NCI-H69 (cell line): Measurements from ENCODE around the gene DRGX.
A peak's percentile ranks its signal among the peaks of the same experiment; 100 is the strongest.

Source experiments
- DNase-seq: peaks from one replicate; lab custom pipeline; 2025; lab: John Stamatoyannopoulos, UW

The DRGX gene

DNA sequence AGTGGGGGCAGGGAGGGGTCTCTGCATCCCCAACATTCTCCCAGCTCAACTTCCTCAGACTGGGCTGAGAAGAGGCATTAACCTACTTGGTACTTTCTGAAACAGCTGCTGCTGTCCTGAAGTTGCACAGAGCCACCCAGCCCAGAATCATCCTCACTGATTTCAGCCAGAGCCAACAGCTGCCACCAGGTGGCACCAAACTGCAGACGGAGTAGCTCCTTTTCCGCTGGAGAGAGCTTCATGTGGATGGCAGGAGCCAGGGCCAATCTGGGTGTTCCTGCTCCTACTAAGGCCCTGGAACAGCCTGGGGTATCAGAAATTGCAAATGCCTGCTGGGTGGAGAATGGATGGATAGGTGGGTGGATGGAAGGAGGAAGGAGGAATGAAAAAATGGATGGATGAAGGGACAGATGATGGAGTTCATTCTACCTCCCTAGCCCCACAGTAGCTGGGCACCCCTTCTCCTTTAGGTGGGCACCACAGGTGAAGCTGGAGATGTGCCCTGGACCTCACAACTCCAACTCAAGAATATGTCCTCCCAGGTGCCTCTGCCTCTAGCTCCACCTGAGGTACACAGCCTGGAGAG is 11.8 kb upstream of the DRGX start:
- peak; percentile 74 for DNase-seq

DNA sequence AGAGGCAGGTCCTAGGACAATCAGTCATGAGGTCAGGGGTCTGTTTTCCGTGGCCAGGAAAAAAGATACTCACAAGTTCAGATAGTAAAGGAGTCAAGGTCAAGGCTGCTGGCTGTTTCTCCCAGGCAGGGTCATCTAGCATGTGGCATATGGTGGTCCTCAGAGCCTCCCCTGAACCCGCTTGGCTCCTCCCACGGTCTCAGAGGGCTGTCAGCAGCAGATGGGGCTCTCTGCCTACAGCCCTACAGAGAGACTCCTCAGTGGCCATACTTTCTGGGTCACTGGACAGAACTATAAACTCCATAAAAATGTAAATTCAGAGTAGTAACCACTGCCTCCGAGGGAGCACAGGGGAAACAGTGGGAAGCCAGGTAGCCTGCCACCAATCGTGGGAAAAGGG is 11.3 kb upstream of the DRGX start:
- no peak for DNase-seq

DNA sequence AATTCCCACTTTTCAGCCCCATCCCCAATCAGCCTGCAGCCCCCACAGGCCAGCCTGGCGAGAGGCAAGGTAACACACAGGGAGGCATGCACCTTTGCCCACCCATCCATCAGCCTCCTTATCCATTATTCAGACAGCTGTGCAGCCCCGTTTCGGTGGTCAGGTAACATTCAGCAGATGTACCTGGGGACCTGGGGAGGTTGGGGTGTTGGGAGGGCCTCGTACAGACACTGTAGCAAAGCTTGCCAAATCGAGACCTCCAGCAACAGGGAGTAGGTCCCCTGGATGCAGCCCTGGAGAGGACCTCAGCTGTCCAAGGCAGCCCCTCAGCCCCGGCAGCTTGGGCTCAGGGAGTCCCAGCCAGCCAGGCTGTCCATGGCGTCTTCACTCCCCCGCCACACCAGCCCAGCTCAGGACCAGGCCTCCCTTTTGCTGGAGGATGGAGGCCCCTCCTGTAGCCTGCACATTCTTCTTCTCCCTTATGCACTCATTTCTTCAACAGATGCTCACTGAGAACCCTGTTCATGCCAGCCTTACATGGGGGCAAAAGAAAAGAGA is 8.5 kb upstream of the DRGX start:
- no peak for DNase-seq

DNA sequence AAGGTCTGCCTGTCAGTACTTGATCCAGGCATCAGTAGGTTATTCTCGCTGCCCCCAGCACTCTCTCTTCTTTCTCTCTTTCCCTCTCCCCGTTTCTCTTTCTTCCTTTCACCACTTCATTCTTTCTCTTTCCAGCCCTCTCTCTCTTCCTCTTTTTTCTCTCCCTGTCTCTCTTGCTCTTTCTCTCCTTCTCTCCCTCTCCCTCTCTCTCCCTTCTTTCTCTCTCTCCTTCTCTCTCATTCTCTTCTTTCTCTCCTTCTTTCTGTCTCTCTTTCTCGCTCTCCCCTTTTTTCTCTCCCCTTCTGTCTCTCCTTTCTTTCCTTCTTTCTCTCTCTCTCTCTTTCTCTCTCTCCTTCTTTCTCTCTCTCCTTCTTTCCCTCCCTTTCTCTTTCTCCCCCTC is 7.5 kb upstream of the DRGX start:
- no peak for DNase-seq

DNA sequence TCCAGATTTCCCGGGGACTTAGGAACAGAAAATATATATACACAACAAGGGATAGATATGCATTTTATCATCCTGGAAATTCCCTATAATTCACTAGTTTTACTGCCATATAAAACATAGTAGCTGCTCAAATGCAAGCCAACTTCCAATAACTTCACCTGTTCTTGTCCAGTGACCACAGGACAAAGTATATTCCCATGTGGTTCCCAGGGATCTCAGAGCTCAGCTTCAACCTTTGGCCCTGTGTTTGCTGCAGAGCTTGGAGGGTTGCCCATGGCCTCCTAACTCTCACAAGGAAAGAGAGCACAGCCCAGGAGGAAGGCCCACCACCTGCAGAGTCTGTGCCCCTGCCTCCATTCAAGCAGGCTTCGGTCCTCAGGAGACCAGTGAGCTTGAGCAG is 4.5 kb upstream of the DRGX start:
- no peak for DNase-seq

DNA sequence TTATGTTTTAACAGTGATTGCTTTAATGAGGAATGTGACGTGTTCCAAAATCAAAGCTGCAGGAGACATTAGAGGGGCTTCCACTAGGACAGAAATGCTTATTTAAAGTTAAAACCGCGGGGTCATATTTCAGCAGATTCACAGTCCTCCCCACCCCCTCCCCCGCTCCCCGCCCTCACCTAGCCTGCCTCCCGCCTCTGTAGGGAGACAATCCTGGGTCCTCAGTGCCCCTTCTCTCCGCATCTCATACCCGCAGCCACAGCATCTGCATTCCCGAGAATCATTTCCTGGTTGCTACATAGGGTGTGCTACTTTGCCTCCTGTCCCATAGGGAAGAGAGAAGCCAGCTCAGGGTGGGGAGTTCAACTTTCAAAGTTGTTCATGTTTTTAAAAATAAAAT is 3.1 kb upstream of the DRGX start:
- peak; percentile 11 for DNase-seq

DNA sequence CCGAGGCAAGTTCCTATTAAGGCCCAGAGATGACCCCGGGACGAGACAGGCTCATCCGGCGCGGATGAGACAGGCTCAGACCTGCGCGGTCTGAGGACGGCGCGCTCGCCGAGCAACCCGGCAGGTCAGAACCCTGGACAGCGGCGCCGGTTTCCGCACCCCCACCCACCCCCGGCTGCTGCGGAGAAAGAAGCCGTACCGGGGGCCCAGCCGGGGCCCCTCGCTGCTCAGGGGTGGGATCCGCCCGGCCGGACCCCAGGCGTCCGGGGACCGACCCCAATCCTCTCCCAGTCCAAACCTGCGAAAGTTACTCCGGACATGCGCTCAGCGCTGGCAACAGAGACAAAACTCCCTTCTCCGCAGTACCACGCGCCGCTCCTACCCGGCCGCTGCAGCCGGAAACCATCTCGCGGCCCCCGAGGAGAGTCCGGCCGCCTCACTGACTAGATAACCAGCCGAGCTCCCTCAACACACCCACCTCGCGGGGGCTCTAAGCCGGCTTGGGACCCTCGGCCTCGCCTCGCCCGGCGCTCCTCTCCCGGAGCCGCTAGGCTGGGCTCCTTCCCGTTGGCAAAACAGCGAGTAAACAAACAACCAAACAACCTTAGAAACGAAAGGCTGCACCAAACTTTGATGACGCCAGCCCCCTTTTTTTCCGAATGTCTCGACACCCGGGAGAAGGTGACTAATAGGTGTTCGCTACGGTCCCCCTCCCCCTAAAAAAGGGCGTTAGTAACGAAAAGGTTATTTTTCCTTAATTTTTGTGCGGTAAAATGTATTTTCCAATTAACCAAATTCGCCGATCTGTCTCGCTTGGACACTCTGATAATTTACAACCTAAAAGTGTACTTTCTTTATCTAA is 2.3 kb upstream of the DRGX start:
- DNase-seq = peak; percentile 18

DNA sequence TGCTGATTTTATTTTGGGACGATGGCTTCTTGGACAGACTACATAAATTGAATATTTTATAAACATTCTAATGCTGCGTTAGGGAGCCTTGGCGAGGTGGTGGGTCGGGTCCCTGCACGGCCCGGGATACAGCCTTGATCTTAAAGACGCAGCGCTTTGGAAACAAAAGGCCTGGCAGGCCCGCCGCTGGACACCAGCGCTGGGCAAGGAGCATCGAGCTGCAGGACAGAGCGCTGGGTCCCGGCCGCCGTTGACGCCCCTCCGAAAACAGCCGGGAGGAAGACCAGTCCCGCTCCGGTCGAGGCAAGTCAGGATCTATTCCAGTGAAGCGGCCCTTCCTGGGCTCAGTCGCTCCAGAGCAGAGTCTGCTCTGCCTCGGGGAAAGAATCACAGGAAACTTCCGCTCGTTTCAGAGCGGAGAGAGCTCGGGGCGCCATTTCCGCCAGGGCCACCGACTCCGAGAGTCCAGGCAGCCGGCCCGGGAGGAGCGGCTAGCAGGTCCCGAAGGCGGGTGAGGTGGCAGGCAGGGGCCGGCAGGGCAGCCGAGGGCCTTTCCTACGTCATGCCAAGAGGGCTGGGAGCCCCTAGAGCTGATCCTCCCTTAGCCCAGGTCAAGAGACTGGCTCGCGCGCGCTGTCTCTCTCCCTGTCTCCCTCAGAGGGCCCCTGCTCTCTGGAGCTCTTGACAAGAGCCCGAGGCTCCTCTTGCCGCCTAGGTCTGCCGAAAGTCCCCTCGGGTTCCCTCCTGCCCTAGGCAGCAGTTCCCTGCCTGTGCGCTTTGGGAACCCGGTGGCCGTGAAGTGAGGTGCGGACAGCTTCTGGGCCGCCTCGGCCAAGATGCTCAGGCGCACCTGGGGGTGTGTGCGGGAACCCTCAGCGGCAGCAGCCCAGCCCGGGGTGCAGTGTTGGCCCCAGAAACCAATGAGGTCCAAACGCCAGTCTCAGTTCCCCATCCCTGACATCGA is 1.4 kb upstream of the DRGX start:
- DNase-seq = no peak

DNA sequence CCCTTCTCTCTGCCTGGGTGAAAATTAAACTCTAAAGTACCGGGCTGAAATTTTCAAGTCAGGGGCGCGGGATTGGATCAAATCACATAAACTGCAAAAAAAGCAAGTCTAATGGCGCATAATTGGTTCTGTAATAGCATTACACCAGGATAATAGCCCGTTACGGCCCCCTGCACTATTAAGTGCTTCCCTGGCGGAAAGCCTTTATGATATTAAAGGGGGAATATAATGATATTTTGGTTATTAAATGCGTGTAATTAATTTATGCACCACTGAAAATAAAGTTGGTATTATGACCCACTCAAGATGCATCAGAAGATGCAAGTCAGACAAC is 744 bp upstream of the DRGX start:
- no peak for DNase-seq

DNA sequence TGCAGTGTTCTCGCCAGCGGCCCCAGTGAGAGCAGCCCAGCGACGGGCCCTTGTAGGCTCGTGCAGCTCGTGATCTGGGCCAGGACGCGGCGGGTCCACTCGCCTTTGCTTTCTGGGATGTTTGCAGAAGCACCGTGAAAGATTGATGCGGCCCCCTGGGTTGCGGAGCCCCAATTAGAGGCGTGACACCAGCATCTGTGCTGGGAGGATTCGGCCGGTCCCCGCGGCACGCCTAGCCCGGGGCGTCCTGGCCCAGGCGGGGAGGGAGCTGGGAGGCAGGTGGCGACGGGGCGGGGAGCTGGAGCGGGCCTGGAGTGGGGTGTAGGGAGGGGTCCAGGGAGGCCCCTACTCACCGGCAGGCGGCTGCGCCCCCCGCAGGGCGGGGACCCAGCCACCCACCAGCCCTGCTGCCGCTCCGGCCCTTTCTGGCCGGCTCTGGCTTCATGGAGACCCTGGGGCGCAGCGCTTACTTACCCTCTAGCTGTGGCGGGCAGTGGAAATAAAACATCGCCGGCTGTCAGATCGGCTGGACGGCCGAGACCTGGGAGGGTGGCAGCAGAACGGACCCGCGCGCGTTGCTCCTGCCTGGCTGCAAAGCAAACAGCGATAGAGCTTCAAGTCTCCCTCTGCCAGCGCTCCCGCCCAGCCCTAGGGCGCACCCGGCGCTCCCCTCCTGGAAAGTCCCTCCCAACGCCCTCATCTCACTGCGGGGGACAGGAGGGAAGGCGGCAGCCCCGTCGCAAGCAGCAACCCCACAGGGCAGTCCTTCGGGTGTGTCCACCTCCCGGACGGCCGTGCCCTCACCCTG is 752 bp downstream of the DRGX start:
- DNase-seq = peak; percentile 66

DNA sequence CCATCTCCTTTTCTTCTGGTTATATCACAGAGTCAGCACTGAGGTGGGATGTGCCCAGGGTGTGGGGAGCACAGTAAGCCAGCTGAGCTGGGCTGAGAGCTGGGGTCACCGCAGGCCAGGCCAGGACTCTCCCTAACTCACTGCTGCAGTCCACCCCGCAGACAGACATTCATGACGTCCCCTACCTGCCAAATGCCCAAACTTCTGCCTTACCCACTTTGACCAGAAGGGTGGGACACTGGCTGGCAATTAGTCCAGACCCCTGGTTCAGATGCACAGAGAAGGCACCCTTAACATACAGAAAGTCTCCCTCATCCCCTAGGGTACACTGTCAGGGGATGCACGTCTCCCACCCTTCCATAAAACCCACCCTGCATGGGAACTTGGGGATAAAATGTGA is 2.1 kb downstream of the DRGX start:
- no peak for DNase-seq

DNA sequence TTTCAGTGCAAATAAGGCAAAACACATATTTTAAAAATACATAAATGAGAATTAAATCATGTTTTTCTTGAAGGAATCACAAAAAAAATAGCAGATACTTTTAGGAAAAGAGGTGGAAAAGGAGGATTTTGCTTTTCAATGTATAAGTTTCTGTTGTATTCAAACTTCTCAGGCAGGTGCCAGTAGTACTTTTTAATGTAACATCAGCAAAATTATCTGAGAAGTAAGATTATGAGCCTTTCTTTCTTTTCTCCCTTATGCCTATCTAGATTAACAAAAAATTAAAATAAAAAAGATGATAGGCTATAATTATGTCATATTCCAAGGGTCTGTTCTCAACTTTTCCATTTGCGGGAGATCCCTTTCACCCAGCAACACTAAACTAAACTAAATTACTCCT is 2.6 kb downstream of the DRGX start:
- DNase-seq = no peak

DNA sequence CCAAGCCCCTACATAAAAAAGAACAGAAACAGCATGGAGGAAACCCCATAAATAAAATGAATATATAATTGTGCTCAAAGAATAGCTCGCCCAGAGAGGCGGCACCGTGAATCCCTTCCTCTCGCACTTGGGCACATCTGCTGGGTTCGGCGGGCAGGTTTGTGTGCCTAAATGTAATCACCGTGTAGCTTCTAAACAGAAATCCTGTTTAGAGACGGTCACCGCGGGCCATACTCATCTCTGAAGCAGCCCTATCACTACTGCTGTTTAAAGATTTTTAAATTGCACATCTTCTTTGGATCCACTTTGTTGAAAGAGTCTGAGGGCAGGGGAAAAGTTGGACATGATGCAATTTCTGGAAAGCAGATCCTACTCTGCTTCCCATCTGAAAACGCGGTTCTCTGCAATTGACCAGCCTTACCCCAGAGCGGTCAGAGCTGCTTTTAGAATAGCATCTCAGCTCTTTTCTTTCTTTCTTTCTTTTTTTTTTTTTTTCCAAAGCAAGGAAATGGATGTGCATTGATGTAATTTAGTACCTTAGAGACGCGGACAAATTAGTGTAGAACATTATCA is 6.4 kb downstream of the DRGX start:
- DNase-seq = peak; percentile 62

DNA sequence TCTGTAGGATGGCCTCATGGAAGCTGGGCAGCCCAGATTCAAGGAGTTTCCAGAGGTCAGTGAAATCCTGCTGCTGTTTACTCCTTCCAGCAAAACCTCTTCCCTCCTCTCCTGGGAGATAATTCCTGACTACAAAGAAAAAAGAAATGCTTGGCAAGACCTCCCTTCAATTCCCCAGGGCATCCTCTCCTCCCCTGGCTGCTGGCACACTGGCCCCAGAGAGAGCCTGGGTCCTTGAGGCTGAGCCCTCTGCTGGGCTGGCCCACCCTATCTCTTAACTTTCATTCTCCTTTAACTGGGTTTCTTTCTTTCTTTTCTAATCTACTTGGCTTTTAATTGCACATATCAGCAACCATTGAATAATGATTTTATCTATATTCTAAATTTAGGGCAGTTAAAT is 7.7 kb downstream of the DRGX start:
- DNase-seq = peak; percentile 52

DNA sequence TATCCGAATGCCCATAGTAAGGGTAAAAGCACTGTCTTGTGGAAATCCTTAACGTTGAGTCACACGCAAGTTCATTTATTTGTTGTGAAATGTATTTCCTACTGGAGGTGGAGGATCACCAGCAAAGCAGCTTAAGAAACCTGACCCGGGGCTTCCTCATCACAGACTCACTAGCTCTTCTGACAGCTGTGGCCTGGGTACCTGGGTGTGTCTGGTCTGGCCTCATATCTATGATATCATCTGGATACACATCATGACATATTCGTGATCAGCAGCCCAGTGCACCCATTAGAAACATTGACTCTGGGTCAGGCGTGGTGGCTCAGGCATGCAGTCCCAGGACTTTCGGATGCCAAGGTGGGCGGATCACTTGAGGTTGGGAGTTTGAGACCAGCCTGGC is 8.8 kb downstream of the DRGX start:
- no peak for DNase-seq

DNA sequence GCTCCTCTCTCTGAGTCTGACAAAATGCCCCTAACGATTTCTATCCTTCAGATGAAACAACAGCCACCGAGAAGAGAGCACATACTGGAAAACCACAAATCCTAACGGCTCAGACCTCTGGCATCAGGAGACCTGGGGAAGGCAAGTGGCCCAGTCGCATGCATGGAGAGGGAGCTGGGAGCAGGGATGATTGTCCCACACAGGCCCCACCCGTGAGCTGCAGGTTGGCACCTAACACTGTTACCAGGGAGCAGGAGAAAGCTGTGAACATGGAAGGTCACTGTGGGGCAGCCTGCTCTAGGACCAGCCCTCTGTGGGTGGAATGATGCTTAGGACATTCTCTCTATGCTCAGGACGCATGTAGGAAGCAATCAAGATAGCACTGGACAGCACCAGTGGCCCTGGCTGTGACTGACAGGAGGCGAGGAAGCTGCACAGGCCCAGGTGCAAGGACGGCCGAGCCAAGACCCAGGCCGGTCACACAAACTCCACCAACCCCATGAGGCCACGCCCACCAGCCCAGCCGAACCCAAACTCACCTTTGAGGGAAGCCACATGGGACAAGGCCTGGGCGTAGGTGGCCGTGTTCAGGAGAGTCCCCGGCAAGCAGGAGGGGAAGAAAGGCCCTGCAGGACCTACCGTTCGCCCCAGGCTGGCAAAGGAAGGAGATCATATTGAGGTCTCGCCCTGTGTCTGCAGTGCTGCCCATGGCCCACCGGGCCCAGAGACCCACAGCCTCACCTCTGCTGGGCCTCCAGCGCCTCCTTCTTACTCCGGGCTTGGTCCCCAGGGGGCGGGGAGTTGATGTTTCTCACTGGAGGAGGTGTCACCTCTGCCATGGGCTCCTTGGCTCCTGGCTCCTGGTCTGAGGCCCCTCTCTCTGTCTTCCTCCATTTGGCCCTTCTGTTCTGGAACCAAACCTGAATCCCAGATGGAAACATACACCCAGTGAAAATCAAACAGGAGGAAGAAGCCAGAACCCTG is 9.7 kb downstream of the DRGX start:
- DNase-seq = no peak

DNA sequence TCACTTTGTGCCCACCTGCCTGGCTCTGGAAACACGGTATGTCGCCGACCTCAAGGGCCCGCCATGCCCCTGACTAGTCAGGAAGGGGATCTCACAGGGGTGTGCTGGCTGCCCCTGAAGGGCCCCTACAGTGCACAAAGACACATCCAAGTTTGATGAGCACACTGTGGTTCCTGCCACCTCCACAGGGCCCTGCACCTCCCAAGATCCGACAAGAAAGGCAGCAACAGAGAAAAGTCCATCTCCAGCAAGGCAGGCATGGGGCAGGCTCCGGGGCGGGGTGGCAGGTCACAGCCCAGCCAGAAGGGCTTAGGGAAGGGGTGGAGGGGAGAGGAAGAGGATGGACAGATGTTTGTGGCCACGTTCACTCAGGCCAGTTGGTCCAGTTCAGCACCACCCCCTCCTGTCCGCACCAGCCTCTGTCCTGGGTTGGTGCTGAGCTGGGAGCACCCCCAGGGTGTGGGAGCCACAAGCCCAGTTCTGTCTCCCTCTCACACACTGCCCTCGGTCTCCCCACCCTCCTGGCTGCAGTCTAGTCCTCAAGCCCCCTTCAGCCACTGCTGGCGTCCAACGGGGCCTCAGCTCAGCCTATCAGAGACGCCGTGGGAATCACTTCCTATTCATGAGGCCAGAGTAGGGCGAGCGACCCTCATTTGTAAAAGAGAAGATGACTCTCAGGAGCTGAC is 11.5 kb downstream of the DRGX start:
- no peak for DNase-seq

DNA sequence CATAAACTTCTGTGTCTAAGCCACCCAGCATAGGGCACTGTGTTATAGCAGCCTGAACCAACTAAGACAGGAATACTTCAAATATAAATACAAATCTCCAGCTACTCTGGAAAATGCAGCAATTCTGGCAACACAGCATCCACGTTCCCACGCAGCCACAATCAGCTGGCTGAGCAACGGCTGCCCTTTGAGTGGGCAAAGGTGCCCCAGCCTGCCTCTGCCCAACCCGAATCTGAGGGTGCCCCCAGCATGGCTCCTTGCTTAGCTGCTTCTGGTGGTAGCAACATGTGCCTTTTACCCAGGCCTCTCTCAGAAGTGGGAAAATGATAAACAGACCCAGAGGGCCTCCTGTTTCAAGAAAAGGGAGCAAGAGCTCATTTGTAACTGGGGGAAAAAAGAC is 12.0 kb downstream of the DRGX start:
- no peak for DNase-seq

DNA sequence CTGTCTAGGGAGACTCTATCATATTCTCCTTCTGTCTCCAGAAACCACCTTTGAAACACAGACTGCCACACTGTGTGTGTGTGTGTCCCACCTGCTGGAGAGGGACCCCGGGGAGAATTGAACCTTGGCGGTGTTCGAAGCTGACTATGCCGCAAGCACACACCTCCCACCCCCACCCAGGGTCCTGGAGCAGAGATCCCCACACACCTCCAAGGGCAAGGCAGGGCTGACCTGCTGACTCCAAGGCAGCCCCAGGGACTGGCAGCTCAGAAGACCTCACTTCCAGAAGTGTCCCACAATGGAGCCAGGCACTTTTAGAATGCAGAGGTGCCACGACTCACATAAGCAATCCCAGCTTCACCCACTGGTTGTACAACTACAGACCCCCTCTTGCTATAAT is 13.1 kb downstream of the DRGX start:
- DNase-seq = no peak

DNA sequence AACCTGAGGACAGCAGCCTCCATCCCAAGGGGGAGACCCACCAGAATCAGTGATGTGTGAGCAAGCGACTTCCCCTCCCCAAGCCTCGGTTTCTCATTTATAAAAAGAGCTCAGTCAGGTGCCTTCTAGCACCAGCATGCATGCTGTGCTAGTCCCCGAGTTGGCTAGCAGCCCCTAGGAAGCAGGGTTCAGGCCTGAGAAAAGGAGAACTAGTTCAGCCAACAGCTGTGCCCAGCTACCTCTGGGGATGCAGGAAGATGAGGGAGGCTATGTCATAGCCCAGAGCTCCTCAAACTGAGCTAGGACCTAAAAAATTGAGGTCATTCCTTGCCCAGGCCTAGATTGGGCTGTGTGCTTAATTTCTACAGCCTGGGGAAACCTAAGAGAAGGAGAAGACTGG is 13.7 kb downstream of the DRGX start:
- DNase-seq = no peak
